Measurements from ENCODE around the gene MAP3K13. TPM values are rescaled to one million over a fixed set of nuclear protein-coding genes. Genes with fewer than 3 reads are reported as not detected.

The MAP3K13 gene
- total RNA-seq, 1 donor from 2014 or later = 40.7 TPM

DNA sequence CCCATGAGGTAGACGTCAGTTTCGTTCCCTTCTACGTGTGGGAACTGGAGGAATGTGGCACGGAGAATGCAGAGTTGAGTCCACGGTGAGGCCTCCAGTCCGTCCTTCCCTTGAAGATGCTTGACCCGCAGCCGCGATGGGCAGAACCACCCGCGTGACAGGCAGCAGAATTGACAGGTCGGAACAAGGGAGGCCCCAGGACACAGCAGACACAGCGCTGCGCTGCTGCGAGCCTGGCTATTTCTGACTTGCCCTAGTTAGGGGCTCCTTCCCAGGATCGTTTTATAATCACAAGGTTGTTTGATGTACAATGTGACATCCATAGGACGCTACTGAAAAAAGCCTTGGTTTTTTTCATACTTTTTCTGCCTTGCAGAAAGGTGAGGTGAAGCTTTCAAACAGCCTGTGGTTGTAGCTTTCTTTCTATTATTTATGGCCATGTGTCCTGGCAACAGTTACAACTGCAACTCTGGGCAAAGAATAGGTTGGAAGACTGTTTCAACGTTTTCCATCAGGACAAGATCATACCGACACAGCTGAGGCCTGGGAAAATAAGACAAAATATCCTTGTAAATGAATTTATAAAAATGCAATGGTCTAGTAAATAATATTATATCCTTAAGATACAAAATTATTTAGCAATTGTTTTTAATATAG, 145.5 kb downstream of the MAP3K13 start:
- no peak for DNase-seq (ENCODE audit: low read depth)

DNA sequence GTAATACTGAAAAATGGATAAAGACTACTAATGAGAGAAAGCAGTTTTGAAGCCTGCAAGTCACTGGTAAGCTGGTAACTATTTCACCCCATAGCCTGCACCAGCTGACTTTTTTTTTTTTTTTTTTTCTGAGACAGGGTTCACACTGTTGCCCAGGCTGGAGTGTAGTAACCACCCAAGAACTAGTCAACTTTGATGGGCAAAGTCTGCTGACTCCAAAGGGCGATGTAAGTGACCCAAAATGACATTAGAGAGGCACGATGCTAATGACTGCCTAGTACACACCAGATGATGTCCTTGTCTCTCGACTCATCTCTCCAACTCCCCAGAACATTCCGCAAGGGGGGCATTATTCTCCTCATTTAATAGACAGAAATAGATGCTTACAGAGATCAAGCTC, 148.8 kb downstream of the MAP3K13 start:
- no peak for DNase-seq (ENCODE audit: low read depth)

DNA sequence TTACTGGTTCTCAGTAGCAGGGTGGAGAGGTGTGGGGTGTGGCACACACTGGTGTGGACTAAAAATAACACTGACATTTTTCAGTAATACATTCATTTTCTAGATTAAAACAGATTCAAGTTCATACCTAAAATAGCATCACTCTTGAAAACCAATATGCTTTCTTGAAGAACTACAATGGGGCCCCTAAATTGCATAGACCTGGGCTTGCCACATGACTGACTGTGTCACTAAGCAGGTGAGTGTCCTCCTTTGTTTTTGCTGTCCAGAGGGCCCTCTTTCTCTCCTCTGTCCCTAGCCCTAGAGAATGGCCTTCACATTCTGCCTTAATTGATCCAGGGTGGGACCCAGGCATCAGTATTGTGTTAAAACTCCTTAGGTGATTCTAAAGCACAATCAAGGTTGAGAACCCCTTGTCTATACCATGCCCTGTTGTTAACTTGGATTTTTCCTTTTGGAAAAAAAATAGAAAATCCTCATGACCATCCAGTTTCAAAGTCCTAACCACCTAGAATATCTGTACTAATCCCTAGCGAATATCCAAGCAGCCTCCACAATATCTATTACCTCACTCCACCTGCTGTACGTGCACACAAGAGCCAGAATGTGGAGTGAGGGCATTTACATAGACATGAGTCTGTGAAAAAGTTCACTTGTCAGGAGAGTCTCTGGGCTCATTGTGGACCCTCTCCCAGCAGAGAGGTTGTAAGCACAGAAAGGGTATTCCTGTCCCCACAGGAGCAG, 154.6 kb downstream of the MAP3K13 start:
- no peak for DNase-seq (ENCODE audit: low read depth)

DNA sequence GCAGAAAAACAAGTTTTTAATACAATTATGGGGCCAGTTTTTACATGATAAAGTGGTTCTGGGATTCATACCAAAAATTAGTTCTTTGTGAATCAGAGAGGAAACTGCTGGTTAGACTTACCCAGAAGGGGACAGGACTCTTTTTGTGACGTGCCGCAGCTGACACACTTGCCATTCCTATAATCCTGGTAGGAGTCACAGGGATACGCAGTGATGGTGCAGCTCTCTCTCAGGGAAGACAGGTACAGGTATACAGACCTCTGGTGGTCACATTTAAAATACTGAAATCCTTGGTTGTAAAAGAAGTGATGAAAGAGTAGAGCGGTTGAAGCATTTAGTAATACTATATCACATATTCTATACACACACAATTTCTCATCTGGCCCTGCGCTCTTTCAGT, 156.1 kb downstream of the MAP3K13 start:
- no peak for DNase-seq (ENCODE audit: low read depth)

DNA sequence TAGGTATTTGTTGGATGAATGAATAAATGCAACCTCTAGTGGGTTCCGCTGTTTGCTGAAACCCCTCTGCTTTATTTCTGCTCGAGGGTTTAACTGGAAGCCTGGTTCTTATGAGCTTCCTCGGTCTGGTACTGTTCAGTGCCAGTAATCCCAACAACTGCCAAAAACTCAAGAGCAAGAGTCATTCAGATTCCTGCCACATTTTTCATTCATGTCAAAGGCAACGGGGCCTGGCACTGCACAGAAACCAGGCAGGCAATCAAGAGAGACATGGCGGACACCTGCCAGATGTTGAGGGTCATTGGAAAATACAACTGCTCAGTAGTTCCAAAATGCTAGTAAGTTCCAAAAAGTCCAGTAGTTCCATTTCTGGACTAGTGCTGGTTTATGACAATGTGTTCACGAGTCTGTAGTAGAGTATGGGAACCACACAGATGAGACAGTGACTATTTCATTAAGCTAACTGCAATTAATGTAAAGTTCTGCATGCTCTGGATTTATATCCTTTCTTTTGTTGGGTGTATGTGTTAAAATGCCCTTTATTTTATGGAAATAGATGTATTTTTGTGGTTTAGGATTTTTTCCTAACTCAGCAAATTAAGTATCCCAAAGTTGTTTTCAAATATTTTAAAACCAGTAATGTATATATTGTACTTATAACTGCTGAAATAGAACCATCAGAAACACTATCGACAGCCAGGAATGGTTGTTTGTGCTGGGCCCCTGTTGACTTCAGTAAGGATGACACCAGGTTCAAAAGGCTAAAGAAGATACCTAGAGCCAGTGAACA, 158.6 kb downstream of the MAP3K13 start:
- no peak for DNase-seq (ENCODE audit: low read depth)

DNA sequence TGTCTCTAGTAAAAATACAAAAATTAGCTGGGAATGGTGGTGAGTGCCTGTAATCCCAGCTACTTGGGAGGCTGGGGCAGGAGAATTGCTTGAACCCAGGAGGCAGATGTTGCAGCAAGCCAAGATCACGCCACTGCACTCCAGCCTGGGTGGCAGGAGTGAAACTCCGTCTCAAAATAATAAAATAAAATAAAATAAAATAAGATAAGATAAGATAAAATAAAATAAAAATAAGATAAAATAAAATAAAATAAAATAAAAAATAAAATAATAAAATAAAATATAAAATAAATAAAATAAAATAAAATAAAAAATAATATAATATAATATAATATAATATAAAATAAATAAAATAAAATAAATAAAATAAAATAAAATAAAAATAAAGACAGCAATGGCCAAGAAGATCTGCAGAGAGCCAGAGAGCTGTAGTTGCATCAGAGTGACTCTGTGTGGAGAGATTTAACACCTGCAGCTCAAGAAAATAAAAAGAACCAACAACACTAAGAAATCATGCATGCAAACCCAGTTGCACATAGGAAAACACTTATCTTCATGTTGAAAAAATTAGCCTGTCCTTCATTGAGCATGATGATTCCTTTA, 163.5 kb downstream of the MAP3K13 start:
- DNase-seq (ENCODE audit: low read depth) = no peak

DNA sequence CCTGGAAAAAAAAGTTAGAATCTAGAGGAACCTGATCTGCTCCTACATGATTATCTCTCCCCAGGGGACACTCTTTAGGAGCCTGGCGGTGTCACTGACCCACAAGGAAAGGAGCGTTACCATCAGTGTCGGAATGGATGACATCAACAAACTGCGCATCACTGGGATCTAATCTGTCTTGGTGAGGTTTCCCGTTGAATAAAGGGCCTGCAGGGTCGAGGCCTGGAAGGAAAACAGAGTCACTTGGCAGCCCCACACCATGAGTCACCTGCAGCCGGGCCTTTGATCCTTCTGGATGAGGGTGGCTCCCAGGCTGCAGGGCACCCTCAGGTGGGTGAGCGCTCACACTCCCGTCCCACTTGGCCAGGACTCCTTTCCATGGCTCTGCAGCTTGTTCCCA, 164.4 kb downstream of the MAP3K13 start:
- DNase-seq (ENCODE audit: low read depth) = peak; percentile 18

DNA sequence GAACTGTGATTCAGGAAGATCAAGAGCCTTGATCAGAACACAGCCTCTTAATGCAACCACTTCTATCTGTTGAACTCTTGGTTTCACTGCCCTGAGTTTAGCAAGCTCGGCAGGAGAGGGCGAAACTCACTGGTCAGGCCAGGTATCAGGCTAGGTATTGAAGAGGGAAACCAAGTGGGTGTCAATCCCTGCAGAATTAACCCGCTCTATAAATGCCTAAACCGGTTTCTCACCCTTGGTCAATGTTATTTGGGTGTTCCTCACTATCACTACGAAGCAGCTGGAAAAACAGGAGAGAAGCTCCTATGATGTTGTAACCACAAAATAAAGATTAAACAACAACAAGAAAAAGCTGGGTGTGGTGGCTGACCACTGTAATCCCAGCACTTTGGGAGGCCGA, 165.6 kb downstream of the MAP3K13 start:
- DNase-seq (ENCODE audit: low read depth) = no peak

DNA sequence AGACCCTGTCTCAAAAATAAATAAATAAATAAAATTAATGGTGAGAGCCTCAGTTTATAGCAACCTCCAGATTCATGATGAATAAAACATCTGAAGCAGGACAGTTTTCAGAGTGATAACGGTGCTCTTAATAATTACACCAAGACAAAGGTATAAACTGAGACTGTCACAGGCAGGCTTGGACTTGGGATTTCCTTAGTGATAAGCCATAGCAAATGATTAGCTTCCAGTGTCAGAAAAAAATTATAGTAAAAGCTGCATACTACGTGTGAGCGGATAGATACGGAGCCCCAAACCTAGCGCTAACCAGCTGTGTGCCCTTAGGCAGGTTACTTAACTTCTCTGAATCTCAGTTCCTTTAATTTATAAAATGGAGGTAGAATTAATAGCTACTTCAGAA, 167.9 kb downstream of the MAP3K13 start:
- no peak for DNase-seq (ENCODE audit: low read depth)

DNA sequence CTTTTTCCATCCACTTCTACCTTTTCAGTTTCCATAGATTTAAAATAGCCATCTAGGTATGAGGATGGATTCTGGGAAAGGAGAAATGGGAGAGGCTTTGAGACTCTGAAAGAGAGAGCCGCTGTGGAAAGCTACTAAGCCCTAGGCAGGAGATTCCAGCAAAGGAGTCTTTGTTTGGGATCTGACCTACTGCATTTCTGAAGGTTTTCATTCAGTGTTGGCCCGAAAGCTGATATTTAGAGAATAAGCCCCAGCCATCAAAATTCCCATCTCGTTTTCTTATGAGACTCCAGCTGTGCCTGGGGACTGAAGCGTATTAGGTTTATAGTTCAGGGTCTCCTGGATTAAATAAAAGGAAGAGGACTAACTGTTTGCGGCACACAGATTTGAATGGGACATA, 170.0 kb downstream of the MAP3K13 start:
- no peak for DNase-seq (ENCODE audit: low read depth)

DNA sequence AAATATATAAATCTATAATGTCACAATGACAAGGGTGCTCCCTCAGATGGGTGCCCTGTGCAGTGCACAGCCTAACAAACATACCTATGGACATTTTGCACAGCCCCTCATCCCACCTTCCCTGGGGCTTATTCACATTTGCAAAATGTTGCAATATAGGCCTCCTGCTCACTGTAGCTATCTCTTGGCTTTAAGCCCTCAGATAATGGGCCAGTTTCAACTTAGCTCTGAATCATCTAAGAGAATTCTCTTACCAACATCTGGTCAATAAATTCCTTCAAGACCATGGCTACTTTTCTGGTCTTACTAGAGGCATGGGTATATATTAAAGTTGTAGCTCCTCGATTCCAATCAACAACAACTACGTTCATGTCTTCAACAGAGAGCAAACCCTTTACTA, 171.6 kb downstream of the MAP3K13 start:
- no peak for DNase-seq (ENCODE audit: low read depth)

DNA sequence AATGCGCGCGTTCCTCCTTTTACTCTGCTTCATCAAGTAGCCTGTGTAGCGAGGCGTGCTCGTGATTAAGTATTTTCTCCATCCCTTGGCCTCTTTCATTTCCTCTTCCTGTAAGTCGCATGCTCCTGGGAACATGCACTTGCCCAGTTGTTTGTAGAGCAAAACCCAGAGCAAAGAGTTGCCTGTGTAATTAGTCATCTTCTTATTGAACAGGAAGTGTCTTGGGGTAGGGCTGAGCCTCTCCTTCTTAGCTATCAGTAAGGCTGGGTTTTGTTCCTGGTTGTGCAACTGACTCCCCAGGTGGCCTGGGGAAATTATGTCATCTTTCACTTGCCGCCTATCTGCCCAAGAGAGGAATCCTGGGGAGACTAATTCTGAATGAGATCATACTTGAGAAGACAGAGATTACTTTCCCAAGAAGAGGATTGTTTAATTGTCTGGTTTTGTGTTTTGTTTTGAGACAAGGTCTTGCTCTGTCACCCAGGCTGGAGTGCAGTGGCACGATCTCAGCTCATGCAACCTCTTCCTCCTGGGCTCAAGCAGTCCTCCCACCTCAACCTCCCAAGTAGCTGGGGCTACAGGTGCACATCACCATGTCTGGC, 174.5 kb downstream of the MAP3K13 start:
- DNase-seq (ENCODE audit: low read depth) = peak; percentile 100

Other genes with a start within 250 kb of the MAP3K13 start
- gene C3orf70, start 210.1 kb upstream of the MAP3K13 start, total RNA-seq = under 0.01 and 0.17 TPM in 2 replicates
- gene EHHADH, start 109.1 kb upstream of the MAP3K13 start, total RNA-seq = 21.9 and 35.6 TPM in 2 replicates
- 15.5 and 19.3 TPM in 2 replicates for gene TMEM41A, start 135.9 kb downstream of the MAP3K13 start, total RNA-seq
- 9.6 and 10.9 TPM in 2 replicates for gene LIPH, start 189.5 kb downstream of the MAP3K13 start, total RNA-seq
- gene SENP2, start 223.2 kb downstream of the MAP3K13 start, total RNA-seq = 31.6 and 36.2 TPM in 2 replicates

Data from renal cortical epithelial cell (primary cell).